DOHH2 (cell line): ENCODE measurements around the gene TDRD10.

Experiments
- H3F3A ChIP-seq: fragments of 200-600 bp; sonication (generic), shearing (Covaris generic); 2 replicates; pipeline ENCODE4 v1.6.0; 2016; ENCODE audit warnings: antibody characterized with exemption, mild to moderate bottlenecking; ENCODE audit not compliant: control insufficient read depth, insufficient read depth
- H3K27ac ChIP-seq: fragments of 200-600 bp; sonication (generic); 2 replicates; pipeline ENCODE4 v1.5.1; 2014; ENCODE audit warnings: low read depth, mild to moderate bottlenecking, low read length, moderate library complexity
- H3K27me3 ChIP-seq: fragments of 200-600 bp; sonication (generic); 2 replicates; pipeline ENCODE4 v1.6.1; 2014; ENCODE audit warnings: mild to moderate bottlenecking, low read length, mixed read lengths; ENCODE audit not compliant: control insufficient read depth
- H3K36me3 ChIP-seq: fragments of 200-600 bp; sonication (generic); 2 replicates; pipeline ENCODE4 v1.6.1; 2014; ENCODE audit warnings: mild to moderate bottlenecking, low read length, moderate library complexity, mixed read lengths; ENCODE audit not compliant: control insufficient read depth
- H3K4me1 ChIP-seq: fragments of 200-600 bp; sonication (generic); 2 replicates; pipeline ENCODE4 v1.6.1; 2014; ENCODE audit warnings: mild to moderate bottlenecking, low read length, mixed read lengths; ENCODE audit not compliant: control insufficient read depth
- H3K4me2 ChIP-seq: fragments of 200-600 bp; sonication (generic); 2 replicates; pipeline ENCODE4 v1.6.0; 2014; ENCODE audit warnings: mild to moderate bottlenecking, low read length, moderate library complexity
- H3K4me3 ChIP-seq: fragments of 200-600 bp; sonication (generic); 2 replicates; pipeline ENCODE4 v1.5.1; 2014; ENCODE audit warnings: mild to moderate bottlenecking, low read length, mixed read lengths
- H3K79me2 ChIP-seq: fragments of 200-600 bp; sonication (generic); 2 replicates; pipeline ENCODE4 v1.6.1; 2014; ENCODE audit warnings: mild to moderate bottlenecking, low read length, mixed read lengths; ENCODE audit not compliant: control insufficient read depth
- H3K9me2 ChIP-seq: fragments of 200-600 bp; sonication (generic); replicated peaks from 2 replicates; pipeline ENCODE4 v1.6.1; 2014; ENCODE audit warnings: mild to moderate bottlenecking, low read length, mixed read lengths; ENCODE audit not compliant: control insufficient read depth
- H3K9me3 ChIP-seq: fragments of 200-600 bp; sonication (generic); 2 replicates; pipeline ENCODE4 v1.6.1; 2014; ENCODE audit warnings: antibody characterized with exemption, low read length, mixed read lengths; ENCODE audit not compliant: control insufficient read depth, insufficient read depth
- H4K20me1 ChIP-seq: fragments of 200-600 bp; sonication (generic); 2 replicates; pipeline ENCODE4 v1.6.0; 2014; ENCODE audit warnings: low read depth, mild to moderate bottlenecking, antibody characterized with exemption, low read length, moderate library complexity; ENCODE audit not compliant: control insufficient read depth, insufficient read depth
- CTCF ChIP-seq: fragments of 200-600 bp; sonication (generic); IDR thresholded peaks from one replicate; pipeline ENCODE4 v1.5.1; 2014; ENCODE audit warnings: antibody characterized with exemption, mild to moderate bottlenecking, low read depth, low read length; ENCODE audit not compliant: poor library complexity, severe bottlenecking
- EZH2phosphoT487 ChIP-seq: fragments of 200-600 bp; sonication (generic); IDR thresholded peaks from 2 replicates; pipeline ENCODE4 v1.6.1; 2017; ENCODE audit warnings: borderline replicate concordance, mild to moderate bottlenecking, antibody characterized with exemption, low read length, moderate library complexity, mixed read lengths

TDRD10 gene

GRCh38 chr1:154512760-154513159, 10.7 kb downstream of the TDRD10 start:
- no peak overlapping the region for H3K27ac ChIP-seq
- no peak for TF ChIP-seq CTCF
- no peak for TF ChIP-seq EZH2phosphoT487
- no peaks in the 10 kb centered on the region for H3K9me2 ChIP-seq
- H3K79me2 ChIP-seq: no peaks in the 10 kb centered on the region
- H4K20me1 ChIP-seq: no peaks in the 10 kb centered on the region
- peaks cover 43% of the 10 kb centered on the region for H3K27me3 ChIP-seq
- H3K4me1 ChIP-seq: no peaks in the 10 kb centered on the region
- H3K36me3 ChIP-seq: no peaks in the 10 kb centered on the region
- no peaks in the 10 kb centered on the region for H3K9me3 ChIP-seq
- H3K4me3 ChIP-seq: no peak overlapping the region
- H3F3A ChIP-seq: no peaks in the 10 kb centered on the region
- H3K4me2 ChIP-seq: no peak overlapping the region

GRCh38 chr1:154514066-154514553, 12.1 kb downstream of the TDRD10 start:
- H3K27me3 ChIP-seq: peaks cover 37% of the 10 kb centered on the region
- no peak overlapping the region for H3K4me2 ChIP-seq
- TF ChIP-seq EZH2phosphoT487: no peak
- no peak for TF ChIP-seq CTCF
- no peaks in the 10 kb centered on the region for H3K36me3 ChIP-seq
- no peaks in the 10 kb centered on the region for H4K20me1 ChIP-seq
- no peak overlapping the region for H3K27ac ChIP-seq
- H3K4me1 ChIP-seq: no peaks in the 10 kb centered on the region
- no peaks in the 10 kb centered on the region for H3F3A ChIP-seq
- H3K4me3 ChIP-seq: no peak overlapping the region
- H3K9me2 ChIP-seq: no peaks in the 10 kb centered on the region
- no peaks in the 10 kb centered on the region for H3K9me3 ChIP-seq
- no peaks in the 10 kb centered on the region for H3K79me2 ChIP-seq

GRCh38 chr1:154517661-154518060, 15.6 kb downstream of the TDRD10 start:
- H3K9me2 ChIP-seq: no peaks in the 10 kb centered on the region
- no peaks in the 10 kb centered on the region for H3F3A ChIP-seq
- no peak overlapping the region for H3K4me3 ChIP-seq
- H3K4me1 ChIP-seq: no peaks in the 10 kb centered on the region
- no peak for TF ChIP-seq CTCF
- TF ChIP-seq EZH2phosphoT487: no peak
- H3K27ac ChIP-seq: no peak overlapping the region
- H3K27me3 ChIP-seq: peaks cover 47% of the 10 kb centered on the region
- H4K20me1 ChIP-seq: no peaks in the 10 kb centered on the region
- no peaks in the 10 kb centered on the region for H3K36me3 ChIP-seq
- no peak overlapping the region for H3K4me2 ChIP-seq
- no peaks in the 10 kb centered on the region for H3K9me3 ChIP-seq
- no peaks in the 10 kb centered on the region for H3K79me2 ChIP-seq
